HG03097 (cell line): ENCODE data around the gene PLCL1.

Experiments
- ATAC-seq: cut with Tn5 transposase; IDR thresholded peaks from one replicate; pipeline ENCODE4 v1.9.1; 2021; ENCODE audit not compliant: unreplicated experiment, low FRiP score

The PLCL1 gene

DNA sequence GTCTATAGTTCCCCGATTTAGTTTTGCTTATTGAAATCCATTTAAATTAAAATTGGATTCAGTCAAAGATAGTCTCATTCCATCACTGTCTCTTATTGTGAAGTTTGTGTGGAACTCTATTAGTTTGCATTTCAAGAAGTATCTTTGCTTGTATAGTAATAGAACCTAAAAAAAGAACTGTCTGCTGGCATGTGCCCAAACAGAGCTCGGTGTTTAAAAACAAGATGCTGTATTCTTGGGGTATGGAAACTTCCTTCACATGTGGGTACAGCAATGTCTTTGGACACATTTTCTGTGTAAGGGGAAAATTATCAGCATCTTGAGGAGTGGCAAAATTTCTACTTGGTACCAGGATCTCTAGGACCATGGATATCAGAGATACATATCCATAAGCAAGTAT is 292.6 kb downstream of the PLCL1 start:
- no peak for ATAC-seq

DNA sequence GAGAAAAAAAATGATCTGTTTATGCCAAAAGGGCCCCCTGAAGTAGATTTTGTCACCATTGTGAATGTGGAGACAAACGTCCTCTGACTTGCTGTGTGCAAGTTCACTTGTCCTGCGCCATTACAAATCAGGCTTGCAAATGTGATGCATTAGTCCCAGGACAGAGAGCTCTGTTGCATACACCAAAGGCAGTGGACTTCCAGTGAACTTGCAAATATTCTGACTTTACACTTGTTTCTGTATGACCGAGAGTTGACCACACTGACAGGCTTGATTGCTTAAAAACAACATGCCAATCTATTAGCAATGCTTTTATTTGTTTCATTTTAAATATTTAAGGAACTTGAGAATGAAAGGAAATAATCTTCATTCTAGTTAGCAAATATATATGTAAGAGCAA is 293.2 kb downstream of the PLCL1 start:
- ATAC-seq = no peak

DNA sequence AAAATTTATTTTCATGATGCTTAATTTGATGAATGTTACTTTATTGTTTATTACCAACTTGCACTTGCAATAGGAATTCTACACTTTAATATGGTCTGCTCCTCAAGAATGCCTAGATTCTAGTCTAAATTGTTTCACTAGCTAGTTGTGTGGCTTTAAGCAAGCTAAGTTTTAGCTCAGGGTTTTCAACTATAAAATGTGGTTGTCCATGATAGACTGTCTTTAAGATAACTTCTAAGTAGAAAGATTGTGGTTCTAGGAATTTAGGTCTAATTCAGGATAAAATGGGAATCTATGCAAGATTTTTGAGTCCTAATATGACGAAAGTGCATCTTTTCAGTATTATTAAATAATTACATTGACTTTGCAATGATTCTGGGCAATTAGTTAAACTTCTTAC is 294.0 kb downstream of the PLCL1 start:
- ATAC-seq = no peak

DNA sequence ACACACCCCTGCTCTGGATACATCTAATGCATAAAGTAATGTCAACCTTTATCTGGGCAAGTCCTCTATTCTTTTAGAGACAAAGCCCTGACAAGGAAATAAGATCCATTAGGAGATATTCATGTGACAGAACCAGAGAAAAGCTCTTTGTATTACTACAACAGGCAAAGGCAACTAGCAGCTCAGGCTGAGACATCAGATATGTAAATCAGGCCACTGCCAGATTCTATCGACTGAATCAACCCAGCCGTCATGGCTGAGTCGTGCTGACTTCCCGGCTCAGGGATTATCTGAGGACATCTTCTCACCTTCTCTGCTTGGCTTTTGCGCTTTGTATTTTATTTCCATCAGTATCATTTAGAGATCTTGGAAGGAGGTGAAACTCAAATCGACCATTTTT is 294.5 kb downstream of the PLCL1 start:
- ATAC-seq = no peak

DNA sequence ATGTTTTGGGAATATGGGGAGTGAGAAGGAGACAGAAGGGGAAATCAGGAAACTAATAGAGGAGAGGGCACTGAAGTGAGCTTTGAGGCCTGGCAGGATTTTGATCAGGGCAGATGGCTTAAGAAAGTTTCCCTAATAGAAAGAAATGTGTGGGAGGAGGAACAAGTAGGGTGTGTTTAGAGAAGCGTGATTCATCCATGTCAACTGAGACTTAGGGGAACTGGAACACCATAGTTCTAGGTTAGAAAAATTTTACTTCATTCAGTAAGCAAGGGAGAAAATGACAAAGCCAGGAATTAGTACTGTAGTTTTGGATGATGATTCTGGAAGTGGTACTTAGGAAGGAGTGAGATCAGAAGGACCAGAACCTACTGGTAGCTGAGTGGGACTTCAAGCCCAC is 296.0 kb downstream of the PLCL1 start:
- ATAC-seq = no peak

DNA sequence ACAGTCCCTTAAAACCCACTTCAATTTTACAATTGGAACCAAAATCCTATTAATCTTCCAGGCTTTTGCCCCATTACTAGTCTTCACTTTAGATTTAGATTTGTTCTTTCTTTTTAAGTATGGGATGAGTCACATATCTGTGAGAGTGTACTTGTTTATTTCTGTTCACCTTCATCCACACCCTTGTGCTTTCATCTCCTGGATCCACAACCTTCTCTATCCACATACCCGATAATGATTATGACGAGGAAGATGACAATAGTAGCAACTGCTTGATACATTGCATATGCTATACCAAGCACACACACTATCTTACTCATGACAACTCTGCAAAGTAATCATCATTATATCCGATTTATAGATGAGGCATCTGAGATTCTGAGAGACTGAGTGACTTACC is 297.3 kb downstream of the PLCL1 start:
- ATAC-seq = no peak

DNA sequence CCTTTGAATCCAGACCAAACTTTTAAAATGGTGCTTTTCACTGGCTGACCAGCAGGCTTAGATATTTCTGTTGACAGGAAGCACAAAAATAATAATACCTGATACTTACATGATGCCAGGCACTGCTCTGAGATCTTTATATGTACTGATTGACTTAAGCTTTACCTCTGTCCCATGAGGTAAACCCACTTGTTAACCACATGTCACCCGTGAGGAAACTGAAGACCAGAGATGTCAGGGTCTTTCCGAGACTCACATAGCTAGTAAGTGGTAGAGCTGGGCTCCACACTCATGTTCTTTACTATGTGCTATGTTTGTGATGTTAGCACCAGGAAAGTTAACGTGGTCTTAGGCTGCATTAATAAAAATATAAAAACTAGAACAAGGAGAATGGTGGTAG is 297.7 kb downstream of the PLCL1 start:
- no peak for ATAC-seq

DNA sequence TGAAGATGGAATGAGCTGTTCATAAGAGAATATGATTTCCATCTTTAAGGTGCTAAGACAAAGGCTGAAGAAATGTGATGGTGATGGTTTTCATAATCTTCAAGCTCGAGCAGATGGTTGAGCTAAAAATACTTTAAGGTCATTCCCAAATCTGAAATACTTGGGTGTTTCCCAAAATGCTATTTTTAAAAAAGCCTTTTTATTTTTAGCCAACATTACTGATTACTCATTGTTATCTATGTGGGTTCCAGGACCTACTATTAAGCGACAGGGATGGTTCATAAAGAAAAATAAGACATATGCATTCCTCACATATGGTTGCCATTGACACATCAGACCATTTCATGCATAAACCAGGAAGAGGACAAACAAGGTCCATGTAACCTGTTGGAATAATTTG is 298.5 kb downstream of the PLCL1 start:
- ATAC-seq = no peak

DNA sequence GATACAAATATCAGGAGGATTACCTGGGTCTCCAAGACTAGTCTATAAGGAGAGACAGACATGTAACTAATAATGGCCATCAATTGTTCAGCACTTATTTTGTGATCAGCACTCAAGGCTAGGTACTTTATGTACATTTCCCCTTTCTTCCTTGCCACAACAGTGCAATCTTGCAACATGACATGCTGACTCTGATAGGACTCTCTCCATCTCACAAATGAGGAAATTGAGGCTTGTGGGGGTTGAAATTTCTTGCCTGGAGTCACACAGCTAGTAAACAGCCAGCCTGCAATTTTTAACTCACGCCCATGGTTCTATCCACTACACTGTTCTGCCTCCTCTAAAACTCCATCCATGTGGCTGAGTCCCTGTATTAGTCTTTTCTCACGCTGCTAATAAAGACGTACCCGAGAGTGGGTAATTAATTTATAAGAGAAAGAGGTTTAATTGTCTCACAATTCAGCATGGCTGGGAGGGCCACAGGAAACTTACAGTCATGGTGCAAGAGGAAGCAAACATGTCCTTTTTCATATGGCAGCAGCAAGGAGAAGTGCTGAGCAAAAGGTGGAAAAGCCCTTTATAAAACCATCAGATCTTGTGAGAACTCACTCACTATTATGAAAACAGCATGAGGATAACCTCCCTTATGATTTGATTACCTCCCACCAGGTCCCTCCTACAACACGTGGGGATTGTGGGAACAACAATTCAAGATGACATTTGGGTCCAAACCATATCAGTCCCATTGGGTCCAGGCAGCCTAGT is 302.4 kb downstream of the PLCL1 start:
- no peak for ATAC-seq

DNA sequence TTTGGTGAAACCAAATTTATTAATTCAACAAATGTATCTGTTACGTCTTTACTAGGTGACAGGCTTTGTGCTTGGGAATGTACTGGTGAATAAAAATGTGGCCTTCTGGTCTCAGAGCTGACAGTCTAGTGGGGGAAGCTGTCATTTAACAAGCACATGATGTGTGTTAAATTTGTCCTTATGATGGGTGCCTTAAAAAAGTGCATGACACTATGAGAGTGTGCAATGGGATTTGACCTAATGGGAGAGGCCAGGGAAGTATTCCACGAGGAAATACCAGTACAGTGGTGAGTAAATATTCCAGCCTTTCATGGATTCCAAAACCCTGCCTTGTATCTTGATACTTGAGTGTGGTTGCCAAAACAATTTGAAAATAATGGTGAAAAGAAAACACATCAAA is 308.9 kb downstream of the PLCL1 start:
- ATAC-seq = no peak

DNA sequence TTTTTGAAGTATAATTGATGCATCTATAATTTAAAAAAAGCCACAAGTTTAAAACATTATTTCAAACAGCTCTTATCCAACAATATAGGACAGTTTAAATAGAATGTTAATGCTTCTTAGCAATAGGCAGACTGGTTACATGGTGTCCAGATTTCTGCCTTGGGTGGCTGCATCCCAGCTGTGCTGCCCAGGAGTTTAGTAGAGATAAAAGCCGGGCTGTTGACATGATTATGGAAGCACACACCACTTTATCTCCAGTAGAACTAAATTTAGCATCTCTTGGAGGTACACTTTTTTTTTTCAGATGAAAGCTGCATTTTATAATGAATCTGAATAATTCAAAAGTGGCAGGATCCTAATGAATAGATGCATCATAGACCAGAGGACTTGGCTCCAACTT is 309.7 kb downstream of the PLCL1 start:
- ATAC-seq = no peak

DNA sequence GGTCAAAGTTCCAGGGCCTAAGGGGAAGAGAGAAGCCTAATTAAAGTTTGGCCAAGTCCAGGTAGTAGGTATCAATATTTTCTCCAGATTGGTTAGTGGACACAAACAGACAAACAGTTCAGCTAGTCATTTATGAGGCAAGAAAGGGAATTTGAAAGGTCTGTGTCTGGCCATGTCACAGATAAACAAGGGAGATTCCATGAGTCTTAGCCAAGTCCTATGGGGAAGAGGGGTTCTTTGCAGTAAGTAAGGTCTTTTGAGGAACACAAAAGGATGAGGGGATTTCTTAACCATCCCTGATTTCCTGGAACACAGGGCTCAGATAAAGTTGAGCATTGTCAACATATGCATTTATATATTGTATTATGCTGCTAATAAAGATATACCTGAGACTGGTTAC is 310.8 kb downstream of the PLCL1 start:
- ATAC-seq = no peak

DNA sequence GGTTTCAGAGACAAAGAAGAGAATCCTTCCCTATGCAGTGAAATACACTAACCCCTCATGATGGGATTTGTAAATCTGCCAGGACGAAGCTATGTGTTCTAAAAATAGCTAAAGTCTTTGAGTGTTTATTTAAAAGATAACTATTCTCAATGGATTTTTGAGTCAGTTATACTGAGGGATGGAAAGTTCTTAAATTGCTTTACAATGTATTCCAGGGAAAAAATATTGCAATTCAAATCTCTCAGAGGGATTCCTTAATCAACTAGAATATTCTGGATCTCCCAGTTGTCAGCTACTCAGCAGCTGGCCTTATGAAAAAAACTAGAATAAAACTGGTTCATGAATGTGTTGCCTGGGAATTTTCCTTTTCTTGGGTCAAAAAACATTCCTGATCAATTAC is 312.4 kb downstream of the PLCL1 start:
- no peak for ATAC-seq

DNA sequence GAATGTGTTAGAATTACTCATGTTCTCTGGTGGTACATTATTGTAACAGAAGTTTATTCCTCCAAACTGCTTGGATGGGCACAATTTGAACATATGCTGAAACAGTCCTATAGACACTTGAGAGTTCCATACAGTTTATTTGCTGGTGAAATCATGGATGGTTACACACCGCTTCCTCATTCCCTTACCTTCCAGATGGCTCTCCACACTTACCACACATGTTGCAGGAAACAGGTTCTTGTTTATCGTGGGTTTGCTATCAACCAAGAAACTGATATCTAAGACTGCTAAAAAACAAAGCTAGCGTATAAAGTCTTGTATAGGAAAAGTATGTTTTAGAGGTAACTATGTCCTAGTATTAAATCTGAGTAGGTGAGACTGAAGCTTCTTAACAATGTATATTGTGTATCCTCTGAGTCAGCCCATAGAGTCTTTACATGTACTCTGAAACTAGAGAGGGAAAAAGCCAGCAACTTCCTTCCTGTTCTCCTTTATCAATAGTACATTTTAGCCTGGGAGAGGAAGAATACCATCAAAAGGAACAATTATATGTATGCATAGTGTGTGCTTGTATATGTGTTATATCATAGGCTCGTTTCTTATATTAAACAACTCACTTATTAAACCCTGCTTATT is 313.1 kb downstream of the PLCL1 start:
- no peak for ATAC-seq

DNA sequence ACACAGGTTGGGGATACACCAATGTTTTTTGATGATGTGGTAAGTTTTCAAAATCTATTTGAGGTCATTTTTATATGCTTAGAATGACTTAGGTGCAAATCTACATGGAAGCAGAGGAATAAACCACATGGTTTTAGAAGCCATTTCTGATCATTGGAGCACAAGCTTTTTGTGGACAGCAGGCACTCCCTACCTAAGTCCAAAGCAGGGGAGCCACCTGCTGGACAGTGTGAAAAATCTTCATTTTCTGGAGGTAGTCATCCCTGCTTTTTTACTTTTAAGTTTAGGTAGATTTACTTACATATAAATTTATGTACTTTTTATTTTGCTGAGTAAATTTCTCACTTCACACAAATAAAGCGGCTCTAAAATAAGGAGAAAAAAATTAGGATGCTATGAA is 323.2 kb downstream of the PLCL1 start:
- no peak for ATAC-seq

DNA sequence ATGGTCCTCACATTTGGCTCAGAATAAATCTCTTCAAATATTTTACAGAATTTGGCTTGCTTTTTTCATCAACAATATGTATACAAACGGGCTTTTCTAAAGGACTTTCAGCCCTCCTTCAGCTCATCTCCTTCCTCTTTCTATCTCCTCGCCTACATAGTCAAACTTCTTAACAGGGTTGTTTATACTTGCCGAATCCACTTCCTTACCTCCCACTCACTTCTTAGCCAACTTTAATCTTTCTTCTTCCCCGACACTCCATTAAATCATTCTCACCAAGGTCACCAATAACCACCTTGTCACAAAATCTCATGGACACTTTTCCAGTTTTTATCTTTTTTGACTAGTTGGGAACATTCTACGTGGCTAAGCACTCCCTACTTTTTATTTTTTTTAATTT is 325.2 kb downstream of the PLCL1 start:
- ATAC-seq = no peak

DNA sequence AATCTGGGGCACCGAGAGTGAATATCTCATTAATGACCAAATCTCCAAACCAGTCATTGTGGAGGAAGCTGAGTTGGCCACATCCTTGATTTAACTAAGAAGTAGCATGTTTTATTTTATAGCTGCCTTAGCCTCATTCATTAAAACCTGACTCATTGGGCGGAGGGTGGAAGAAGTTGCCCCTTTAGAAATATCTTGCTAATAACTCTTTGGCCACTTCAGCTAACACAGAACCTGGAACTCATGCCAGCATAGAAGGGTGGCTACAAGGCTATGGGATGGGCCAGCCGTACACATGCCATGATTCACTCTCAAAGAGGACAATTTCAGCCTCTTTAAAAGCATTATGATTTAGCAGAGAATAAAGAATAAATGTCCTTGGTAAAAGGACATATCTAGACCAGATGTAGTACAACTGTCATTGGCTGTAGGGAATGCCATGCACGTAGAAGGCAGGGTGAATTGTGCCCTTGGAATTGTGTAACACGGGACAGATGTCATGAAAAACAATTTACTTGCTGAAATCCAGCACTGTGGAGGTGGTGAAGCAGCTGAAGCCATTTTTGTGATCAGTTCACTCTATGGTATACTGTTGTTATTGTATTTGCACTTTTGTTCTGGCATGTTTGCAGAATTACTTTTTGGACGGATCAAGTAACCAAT is 330.0 kb downstream of the PLCL1 start:
- ATAC-seq = no peak

DNA sequence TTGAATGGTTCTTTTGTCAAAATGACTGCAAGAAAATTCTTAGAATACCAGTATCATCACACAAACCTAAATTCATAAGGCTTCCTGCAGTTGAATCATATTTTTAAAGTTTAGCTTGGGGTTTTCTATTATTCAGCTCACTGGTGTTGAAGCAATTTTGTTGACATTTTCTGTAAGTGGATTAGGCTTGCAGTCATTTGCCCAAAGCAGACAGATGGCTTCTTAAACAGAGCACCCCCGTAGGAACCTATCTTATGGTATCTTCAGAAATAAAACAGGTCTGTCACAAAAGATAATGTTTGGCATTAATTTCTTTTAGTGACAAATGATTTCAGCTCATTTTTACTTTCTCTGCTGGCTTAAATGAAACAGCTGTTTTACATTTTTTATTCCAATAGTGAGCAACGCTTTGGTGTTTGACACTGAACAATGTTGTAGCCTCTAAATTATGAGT is 331.1 kb downstream of the PLCL1 start:
- no peak for ATAC-seq

DNA sequence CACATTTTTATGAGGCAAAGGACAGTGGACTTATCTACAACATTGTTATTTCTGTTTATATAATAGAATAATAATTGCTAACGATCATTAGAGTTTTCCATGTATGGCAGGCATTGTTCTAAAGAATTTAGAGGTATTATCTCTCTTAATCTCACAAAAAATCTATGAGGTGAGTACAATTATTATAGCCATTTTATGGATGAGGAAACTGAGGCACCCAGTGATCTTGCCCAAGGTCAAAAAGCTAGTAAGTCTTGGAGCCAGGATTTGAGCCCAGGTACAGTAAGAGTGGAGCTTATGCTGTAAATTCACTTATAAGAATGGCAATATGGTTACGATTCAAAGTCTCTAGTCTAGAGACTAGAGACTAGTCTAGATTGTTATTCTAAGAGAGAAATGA is 331.7 kb downstream of the PLCL1 start:
- no peak for ATAC-seq

DNA sequence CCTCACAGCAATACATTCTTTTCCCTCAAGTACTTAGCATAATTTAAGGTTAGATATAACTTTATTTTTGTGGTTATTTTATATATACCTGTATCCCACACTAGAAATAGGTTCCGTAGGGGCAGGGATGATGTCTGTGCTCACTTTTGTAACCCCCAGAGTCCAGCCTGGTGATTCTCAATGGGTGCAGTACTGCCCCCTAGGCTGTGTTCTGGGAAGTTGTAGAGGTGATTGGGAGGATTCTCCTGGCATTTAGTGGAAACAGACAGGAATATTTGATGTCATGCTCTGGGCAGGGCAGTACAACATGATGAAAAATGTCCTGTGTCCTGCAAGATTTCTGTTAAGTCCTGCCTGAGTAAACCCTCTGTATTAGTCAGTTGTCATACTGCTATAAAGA is 333.3 kb downstream of the PLCL1 start:
- ATAC-seq = no peak

DNA sequence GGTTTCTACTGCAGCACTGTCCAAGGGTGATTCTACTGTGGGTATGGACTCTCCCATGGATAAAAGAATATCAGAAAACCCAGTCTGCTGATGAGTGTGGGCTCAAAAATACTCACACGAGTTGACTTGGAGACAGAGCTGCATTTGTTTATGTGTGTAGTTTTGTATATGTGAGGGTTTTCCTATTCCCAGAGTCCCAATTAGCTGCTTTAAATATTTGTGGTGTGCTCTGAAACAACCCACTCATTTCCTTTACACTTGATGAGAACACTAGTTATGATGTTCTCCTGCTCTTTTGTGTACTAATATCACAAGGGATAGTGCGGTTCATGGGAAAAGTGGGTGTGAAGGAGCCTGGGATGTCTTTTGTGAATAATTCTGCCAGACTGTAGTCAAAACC is 337.3 kb downstream of the PLCL1 start:
- ATAC-seq = no peak

DNA sequence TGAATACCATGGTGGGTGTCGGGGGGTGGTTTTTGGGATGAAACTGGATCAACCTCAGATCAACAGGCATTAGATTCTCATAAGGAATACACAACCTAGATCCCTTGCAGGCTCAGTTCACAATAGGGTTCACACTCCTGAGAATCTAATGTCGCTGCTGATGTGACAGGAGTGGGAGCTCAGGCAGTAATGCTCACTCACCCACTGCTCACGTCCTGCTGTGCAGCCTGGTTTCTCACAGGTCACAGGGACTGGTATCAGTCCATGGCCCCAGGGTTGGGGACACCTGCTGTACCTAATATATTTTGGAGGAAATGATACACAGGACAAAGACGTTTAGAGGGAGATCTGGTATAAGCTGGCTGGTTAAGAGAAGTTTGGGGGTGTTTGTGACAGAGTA is 338.8 kb downstream of the PLCL1 start:
- no peak for ATAC-seq
